WTC11 (cell line): ENCODE results near the gene ANP32B. TPM values are rescaled to one million over a fixed set of nuclear protein-coding genes. Genes with fewer than 3 reads are reported as not detected.
A peak's percentile ranks its signal among the peaks of the same experiment; 100 is the strongest.

Source experiments
- ATAC-seq: fragments of 200-7000 bp; cut with Tn5 transposase; 2 replicates; pipeline ENCODE4 v1.10.0; 2021; ENCODE audit warnings: mild to moderate bottlenecking, moderate library complexity
- CTCF ChIA-PET: fragments of 300-600 bp; sonication (Branson Sonifier 250); formaldehyde crosslinking; loops from one replicate; lab custom pipeline; 2021; ENCODE audit warnings: antibody characterized with exemption; lab: Charles Lee
- POLR2A ChIA-PET: fragments of 350-600 bp; sonication (Branson Sonifier 250); formaldehyde crosslinking; loops from one replicate; lab custom pipeline; 2021; ENCODE audit warnings: antibody characterized with exemption; lab: Charles Lee
- DNase-seq: peaks from one replicate; pipeline ENCODE4 v3.0.0; 2021; ENCODE audit warnings: low spot score
- H3K27ac Mint-ChIP-seq: 2 replicates; pipeline ENCODE4 v1.8.0; 2021; ENCODE audit warnings: mixed read lengths
- H3K27me3 Mint-ChIP-seq: 2 replicates; pipeline ENCODE4 v1.8.0; 2021; ENCODE audit warnings: low read depth, mild to moderate bottlenecking, moderate library complexity, mixed read lengths
- H3K36me3 Mint-ChIP-seq: 2 replicates; pipeline ENCODE4 v1.8.0; 2021; ENCODE audit warnings: mixed read lengths
- H3K4me1 Mint-ChIP-seq: 2 replicates; pipeline ENCODE4 v1.8.0; 2022; ENCODE audit warnings: mixed read lengths
- H3K4me3 Mint-ChIP-seq: 2 replicates; pipeline ENCODE4 v1.8.0; 2021; ENCODE audit warnings: mild to moderate bottlenecking, moderate library complexity, mixed read lengths
- H3K9me3 Mint-ChIP-seq: 2 replicates; pipeline ENCODE4 v1.8.0; 2021; ENCODE audit warnings: mixed read lengths
- FOXP1 ChIP-seq: sonication (generic); formaldehyde crosslinking; IDR thresholded peaks from 2 replicates; pipeline ENCODE4 v1.8.0; 2022; ENCODE audit warnings: missing genetic modification reagents, mild to moderate bottlenecking, moderate library complexity, borderline replicate concordance
- GABPB1 ChIP-seq: sonication (generic); formaldehyde crosslinking; IDR thresholded peaks from 2 replicates; pipeline ENCODE4 v1.8.1; 2023; ENCODE audit warnings: mild to moderate bottlenecking, missing genetic modification reagents
- GRHL2 ChIP-seq: fragments of 250-450 bp; sonication (Bioruptor Pico); IDR thresholded peaks from 2 replicates; pipeline ENCODE4 v1.8.0; 2022; ENCODE audit warnings: mild to moderate bottlenecking, moderate library complexity; ENCODE audit not compliant: insufficient replicate concordance, severe bottlenecking
- JUN ChIP-seq: sonication (generic); formaldehyde crosslinking; IDR thresholded peaks from 2 replicates; pipeline ENCODE4 v1.8.0; 2023; ENCODE audit warnings: mild to moderate bottlenecking, missing genetic modification reagents
- NFYB ChIP-seq: sonication (generic); formaldehyde crosslinking; conservative IDR thresholded peaks from 2 replicates; pipeline ENCODE4 v1.8.0; 2022; ENCODE audit warnings: low read depth, missing genetic modification reagents
- NR1H2 ChIP-seq: sonication (generic); formaldehyde crosslinking; IDR thresholded peaks from 2 replicates; pipeline ENCODE4 v1.9.0; 2021; ENCODE audit warnings: mild to moderate bottlenecking, moderate library complexity, missing genetic modification reagents
- RELA ChIP-seq: sonication (generic); formaldehyde crosslinking; IDR thresholded peaks from 2 replicates; pipeline ENCODE4 v1.8.1; 2022; ENCODE audit warnings: missing genetic modification reagents, mild to moderate bottlenecking, borderline replicate concordance
- SP1 ChIP-seq: sonication (generic); formaldehyde crosslinking; conservative IDR thresholded peaks from 2 replicates; pipeline ENCODE4 v1.8.1; 2022; ENCODE audit warnings: missing genetic modification reagents
- total RNA-seq: library from RNA; stranded (reverse); gene quantifications from 3 replicates; pipeline ENCODE4 v1.2.3, GENCODE V29; 2021
- TF ChIP-seq, protein P1 (sequence below): sonication (generic); formaldehyde crosslinking; IDR thresholded peaks from 2 replicates; pipeline ENCODE4 v1.8.0; 2023; ENCODE audit warnings: missing genetic modification reagents, mild to moderate bottlenecking, borderline replicate concordance
- TF ChIP-seq, protein P2 (sequence below): sonication (generic); formaldehyde crosslinking; IDR thresholded peaks from 2 replicates; pipeline ENCODE4 v1.8.0; 2023; ENCODE audit warnings: mild to moderate bottlenecking, missing genetic modification reagents
- TF ChIP-seq, protein P3 (sequence below): fragments of 200-600 bp; IDR thresholded peaks from 2 replicates; pipeline ENCODE4 v1.8.0; 2022; ENCODE audit warnings: antibody characterized with exemption
- TF ChIP-seq, protein P4 (sequence below): fragments of 250-450 bp; sonication (Bioruptor Pico); IDR thresholded peaks from 2 replicates; pipeline ENCODE4 v1.9.0; 2021; ENCODE audit warnings: mild to moderate bottlenecking
- TF ChIP-seq, protein P5 (sequence below): sonication (generic); formaldehyde crosslinking; IDR thresholded peaks from 2 replicates; pipeline ENCODE4 v1.8.1; 2022; ENCODE audit warnings: low read depth, mild to moderate bottlenecking, moderate library complexity, missing genetic modification reagents, borderline replicate concordance
- TF ChIP-seq, protein P6 (sequence below): sonication (generic); formaldehyde crosslinking; IDR thresholded peaks from 2 replicates; pipeline ENCODE4 v1.8.1; 2022; ENCODE audit warnings: missing genetic modification reagents, borderline replicate concordance
- TF ChIP-seq, protein P7 (sequence below): sonication (generic); formaldehyde crosslinking; IDR thresholded peaks from 2 replicates; pipeline ENCODE4 v1.8.1; 2023; ENCODE audit warnings: mild to moderate bottlenecking, missing genetic modification reagents, moderate library complexity

ANP32B gene
- total RNA-seq, 1 experiment from 2014 or later = 150 TPM

DNA sequence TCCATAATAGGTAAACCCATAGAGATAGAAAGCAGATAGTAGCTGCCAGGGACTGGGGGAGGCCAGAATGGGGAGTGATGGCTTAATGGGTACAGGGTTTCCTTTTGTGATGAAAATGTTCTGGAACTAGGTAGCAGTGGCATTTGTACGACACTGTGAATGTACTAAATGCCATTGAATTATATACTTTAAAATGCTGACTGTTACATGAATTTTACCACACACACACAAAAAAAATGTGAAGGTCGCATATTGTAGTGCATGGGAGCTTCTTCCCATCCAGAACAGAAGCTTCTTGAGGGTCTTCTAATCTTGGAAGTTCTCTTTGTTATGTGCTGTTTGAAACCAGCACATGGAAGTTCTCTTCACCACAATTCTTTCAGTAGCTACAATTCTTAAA, 19.9 kb upstream of the ANP32B start:
- Mint-ChIP-seq H3K4me3 (no peak overlapping the region), H3K4me1 (no peaks in the 10 kb centered on the region), H3K27me3 (peaks cover 57% of the 10 kb centered on the region), H3K27ac (no peak overlapping the region), H3K9me3 (no peaks in the 10 kb centered on the region), H3K36me3 (no peaks in the 10 kb centered on the region)
- ATAC-seq = no peak
- TF ChIP-seq RELA (CRISPR knock-in tag) (no peak), GRHL2 (CRISPR knock-in tag) (no peak)
- TF ChIP-seq, protein P1, sequence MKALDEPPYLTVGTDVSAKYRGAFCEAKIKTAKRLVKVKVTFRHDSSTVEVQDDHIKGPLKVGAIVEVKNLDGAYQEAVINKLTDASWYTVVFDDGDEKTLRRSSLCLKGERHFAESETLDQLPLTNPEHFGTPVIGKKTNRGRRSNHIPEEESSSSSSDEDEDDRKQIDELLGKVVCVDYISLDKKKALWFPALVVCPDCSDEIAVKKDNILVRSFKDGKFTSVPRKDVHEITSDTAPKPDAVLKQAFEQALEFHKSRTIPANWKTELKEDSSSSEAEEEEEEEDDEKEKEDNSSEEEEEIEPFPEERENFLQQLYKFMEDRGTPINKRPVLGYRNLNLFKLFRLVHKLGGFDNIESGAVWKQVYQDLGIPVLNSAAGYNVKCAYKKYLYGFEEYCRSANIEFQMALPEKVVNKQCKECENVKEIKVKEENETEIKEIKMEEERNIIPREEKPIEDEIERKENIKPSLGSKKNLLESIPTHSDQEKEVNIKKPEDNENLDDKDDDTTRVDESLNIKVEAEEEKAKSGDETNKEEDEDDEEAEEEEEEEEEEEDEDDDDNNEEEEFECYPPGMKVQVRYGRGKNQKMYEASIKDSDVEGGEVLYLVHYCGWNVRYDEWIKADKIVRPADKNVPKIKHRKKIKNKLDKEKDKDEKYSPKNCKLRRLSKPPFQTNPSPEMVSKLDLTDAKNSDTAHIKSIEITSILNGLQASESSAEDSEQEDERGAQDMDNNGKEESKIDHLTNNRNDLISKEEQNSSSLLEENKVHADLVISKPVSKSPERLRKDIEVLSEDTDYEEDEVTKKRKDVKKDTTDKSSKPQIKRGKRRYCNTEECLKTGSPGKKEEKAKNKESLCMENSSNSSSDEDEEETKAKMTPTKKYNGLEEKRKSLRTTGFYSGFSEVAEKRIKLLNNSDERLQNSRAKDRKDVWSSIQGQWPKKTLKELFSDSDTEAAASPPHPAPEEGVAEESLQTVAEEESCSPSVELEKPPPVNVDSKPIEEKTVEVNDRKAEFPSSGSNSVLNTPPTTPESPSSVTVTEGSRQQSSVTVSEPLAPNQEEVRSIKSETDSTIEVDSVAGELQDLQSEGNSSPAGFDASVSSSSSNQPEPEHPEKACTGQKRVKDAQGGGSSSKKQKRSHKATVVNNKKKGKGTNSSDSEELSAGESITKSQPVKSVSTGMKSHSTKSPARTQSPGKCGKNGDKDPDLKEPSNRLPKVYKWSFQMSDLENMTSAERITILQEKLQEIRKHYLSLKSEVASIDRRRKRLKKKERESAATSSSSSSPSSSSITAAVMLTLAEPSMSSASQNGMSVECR (CRISPR knock-in tag) = no peak
- no peak for DNase-seq
- POLR2A ChIA-PET = no interaction called here
- CTCF ChIA-PET = interaction anchor here (0.6 to 1.0 kb wide), 4 partner anchors 20 to 73 kb away, joined by 3 to 4 read pairs (median 3); partner anchors contain the start of gene ANP32B

DNA sequence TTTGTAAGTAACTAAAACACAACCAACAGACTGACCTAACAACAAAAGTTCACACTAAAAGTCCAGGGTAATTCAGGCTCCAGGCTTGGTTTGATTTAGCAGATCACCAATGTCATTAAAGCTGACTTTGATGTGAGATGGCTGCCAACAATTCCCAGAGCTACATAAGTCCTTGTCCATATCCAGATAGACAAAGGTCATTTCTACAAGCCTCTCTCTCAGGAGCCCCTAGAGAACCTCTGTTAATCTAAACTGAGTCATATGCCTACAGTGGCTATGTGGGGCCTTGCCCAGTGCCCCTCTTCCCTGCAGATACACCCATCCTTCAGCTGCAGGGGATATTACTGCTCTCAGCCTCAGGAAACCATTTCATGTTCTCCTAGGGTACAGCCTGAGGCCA, 18.2 kb upstream of the ANP32B start:
- Mint-ChIP-seq H3K27ac (no peak overlapping the region), H3K9me3 (no peaks in the 10 kb centered on the region), H3K27me3 (peaks cover 58% of the 10 kb centered on the region), H3K4me3 (no peak overlapping the region), H3K4me1 (no peaks in the 10 kb centered on the region), H3K36me3 (no peaks in the 10 kb centered on the region)
- no peak for DNase-seq
- TF ChIP-seq, protein P2, sequence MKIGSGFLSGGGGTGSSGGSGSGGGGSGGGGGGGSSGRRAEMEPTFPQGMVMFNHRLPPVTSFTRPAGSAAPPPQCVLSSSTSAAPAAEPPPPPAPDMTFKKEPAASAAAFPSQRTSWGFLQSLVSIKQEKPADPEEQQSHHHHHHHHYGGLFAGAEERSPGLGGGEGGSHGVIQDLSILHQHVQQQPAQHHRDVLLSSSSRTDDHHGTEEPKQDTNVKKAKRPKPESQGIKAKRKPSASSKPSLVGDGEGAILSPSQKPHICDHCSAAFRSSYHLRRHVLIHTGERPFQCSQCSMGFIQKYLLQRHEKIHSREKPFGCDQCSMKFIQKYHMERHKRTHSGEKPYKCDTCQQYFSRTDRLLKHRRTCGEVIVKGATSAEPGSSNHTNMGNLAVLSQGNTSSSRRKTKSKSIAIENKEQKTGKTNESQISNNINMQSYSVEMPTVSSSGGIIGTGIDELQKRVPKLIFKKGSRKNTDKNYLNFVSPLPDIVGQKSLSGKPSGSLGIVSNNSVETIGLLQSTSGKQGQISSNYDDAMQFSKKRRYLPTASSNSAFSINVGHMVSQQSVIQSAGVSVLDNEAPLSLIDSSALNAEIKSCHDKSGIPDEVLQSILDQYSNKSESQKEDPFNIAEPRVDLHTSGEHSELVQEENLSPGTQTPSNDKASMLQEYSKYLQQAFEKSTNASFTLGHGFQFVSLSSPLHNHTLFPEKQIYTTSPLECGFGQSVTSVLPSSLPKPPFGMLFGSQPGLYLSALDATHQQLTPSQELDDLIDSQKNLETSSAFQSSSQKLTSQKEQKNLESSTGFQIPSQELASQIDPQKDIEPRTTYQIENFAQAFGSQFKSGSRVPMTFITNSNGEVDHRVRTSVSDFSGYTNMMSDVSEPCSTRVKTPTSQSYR = no peak
- TF ChIP-seq, protein P3, sequence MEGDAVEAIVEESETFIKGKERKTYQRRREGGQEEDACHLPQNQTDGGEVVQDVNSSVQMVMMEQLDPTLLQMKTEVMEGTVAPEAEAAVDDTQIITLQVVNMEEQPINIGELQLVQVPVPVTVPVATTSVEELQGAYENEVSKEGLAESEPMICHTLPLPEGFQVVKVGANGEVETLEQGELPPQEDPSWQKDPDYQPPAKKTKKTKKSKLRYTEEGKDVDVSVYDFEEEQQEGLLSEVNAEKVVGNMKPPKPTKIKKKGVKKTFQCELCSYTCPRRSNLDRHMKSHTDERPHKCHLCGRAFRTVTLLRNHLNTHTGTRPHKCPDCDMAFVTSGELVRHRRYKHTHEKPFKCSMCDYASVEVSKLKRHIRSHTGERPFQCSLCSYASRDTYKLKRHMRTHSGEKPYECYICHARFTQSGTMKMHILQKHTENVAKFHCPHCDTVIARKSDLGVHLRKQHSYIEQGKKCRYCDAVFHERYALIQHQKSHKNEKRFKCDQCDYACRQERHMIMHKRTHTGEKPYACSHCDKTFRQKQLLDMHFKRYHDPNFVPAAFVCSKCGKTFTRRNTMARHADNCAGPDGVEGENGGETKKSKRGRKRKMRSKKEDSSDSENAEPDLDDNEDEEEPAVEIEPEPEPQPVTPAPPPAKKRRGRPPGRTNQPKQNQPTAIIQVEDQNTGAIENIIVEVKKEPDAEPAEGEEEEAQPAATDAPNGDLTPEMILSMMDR = no peak
- no peak for TF ChIP-seq NFYB (CRISPR knock-in tag)
- TF ChIP-seq JUN (CRISPR knock-in tag) = no peak
- POLR2A ChIA-PET = no interaction called here
- CTCF ChIA-PET = interaction anchor here (1.4 kb wide), 1 partner anchor 19 kb away, joined by 4 read pairs; the partner anchor contains the start of gene ANP32B
- ATAC-seq = no peak

DNA sequence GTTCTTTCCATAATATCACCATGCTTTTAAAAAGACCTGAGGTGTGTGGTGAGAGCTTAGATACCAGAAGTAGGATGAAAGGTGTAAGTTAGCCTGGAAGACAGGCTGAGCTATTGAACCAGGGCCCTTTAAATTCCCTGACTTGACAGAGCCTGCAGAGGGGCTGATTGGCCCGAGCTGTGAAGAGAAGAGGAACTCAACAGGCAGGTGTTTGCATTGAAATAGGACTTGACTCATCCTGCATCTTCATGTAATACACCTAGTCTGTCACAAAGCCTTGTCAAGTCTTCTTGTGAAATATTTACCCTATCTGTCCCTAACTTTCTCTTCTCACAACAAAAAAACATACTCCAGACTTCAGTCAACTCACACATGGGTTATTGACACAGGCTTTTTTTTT, 16.6 kb upstream of the ANP32B start:
- peak; percentile 81 for ATAC-seq
- H3K4me1 Mint-ChIP-seq = no peaks in the 10 kb centered on the region
- H3K36me3 Mint-ChIP-seq = no peaks in the 10 kb centered on the region
- H3K27me3 Mint-ChIP-seq = peaks cover 58% of the 10 kb centered on the region
- no peak overlapping the region for H3K4me3 Mint-ChIP-seq
- H3K27ac Mint-ChIP-seq = no peak overlapping the region
- ChIA-PET CTCF (interaction anchor here (0.7 to 0.9 kb wide), 3 partner anchors 16 to 252 kb away, joined by 3 to 7 read pairs (median 6); partner anchors contain the start of gene ANP32B), POLR2A (interaction anchor here (0.7 kb wide), 1 partner anchor 77 kb away, joined by 5 read pairs; no protein-coding TSS in a partner anchor)
- H3K9me3 Mint-ChIP-seq = no peaks in the 10 kb centered on the region
- no peak for DNase-seq
- TF ChIP-seq, protein P4, sequence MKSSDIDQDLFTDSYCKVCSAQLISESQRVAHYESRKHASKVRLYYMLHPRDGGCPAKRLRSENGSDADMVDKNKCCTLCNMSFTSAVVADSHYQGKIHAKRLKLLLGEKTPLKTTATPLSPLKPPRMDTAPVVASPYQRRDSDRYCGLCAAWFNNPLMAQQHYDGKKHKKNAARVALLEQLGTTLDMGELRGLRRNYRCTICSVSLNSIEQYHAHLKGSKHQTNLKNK (CRISPR knock-in tag) = no peak
- TF ChIP-seq, protein P3 = no peak
- TF ChIP-seq, protein P5, sequence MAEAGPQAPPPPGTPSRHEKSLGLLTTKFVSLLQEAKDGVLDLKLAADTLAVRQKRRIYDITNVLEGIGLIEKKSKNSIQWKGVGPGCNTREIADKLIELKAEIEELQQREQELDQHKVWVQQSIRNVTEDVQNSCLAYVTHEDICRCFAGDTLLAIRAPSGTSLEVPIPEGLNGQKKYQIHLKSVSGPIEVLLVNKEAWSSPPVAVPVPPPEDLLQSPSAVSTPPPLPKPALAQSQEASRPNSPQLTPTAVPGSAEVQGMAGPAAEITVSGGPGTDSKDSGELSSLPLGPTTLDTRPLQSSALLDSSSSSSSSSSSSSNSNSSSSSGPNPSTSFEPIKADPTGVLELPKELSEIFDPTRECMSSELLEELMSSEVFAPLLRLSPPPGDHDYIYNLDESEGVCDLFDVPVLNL (CRISPR knock-in tag) = no peak
- TF ChIP-seq SP1 = no peak
- no peak for TF ChIP-seq GABPB1 (CRISPR knock-in tag)
- no peak for TF ChIP-seq FOXP1 (CRISPR knock-in tag)
- no peak for TF ChIP-seq NR1H2 (CRISPR knock-in tag)
- TF ChIP-seq, protein P6, sequence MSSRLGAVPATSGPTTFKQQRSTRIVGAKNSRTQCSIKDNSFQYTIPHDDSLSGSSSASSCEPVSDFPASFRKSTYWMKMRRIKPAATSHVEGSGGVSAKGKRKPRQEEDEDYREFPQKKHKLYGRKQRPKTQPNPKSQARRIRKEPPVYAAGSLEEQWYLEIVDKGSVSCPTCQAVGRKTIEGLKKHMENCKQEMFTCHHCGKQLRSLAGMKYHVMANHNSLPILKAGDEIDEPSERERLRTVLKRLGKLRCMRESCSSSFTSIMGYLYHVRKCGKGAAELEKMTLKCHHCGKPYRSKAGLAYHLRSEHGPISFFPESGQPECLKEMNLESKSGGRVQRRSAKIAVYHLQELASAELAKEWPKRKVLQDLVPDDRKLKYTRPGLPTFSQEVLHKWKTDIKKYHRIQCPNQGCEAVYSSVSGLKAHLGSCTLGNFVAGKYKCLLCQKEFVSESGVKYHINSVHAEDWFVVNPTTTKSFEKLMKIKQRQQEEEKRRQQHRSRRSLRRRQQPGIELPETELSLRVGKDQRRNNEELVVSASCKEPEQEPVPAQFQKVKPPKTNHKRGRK = no peak
- TF ChIP-seq, protein P7, sequence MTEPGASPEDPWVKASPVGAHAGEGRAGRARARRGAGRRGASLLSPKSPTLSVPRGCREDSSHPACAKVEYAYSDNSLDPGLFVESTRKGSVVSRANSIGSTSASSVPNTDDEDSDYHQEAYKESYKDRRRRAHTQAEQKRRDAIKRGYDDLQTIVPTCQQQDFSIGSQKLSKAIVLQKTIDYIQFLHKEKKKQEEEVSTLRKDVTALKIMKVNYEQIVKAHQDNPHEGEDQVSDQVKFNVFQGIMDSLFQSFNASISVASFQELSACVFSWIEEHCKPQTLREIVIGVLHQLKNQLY (CRISPR knock-in tag) = no peak
